Stomach smooth muscle (tissue), 2 donors: ENCODE measurements around the gene CHADL.

Source experiments
- H3K27ac ChIP-seq: one replicate; pipeline ENCODE4 v1.7.0; 2013; ENCODE audit warnings: mild to moderate bottlenecking, low read length, inconsistent platforms
- H3K27me3 ChIP-seq, 2 donors: one replicate each; pipeline ENCODE4 v1.7.0; 2013; ENCODE audit warnings: low read length in 2 of 2; ENCODE audit not compliant: insufficient read depth in 2 of 2, control insufficient read depth in 1 of 2
- H3K36me3 ChIP-seq, 2 donors: one replicate each; pipeline ENCODE4 v1.7.0; 2013; ENCODE audit warnings: low read length in 2 of 2; ENCODE audit not compliant: control insufficient read depth in 2 of 2, insufficient read depth in 2 of 2
- H3K4me1 ChIP-seq: one replicate; pipeline ENCODE4 v1.7.0; 2013; ENCODE audit warnings: low read length; ENCODE audit not compliant: control insufficient read depth, insufficient read depth
- H3K4me3 ChIP-seq, 2 donors: one replicate each; pipeline ENCODE4 v1.7.0; 2013; ENCODE audit warnings: low read length in 2 of 2
- H3K9ac ChIP-seq, 2 donors: one replicate each; pipeline ENCODE4 v1.7.0; 2013; ENCODE audit warnings: low read length in 2 of 2, mild to moderate bottlenecking in 1 of 2
- H3K9me3 ChIP-seq, 2 donors: one replicate each; pipeline ENCODE4 v1.7.0; 2013; ENCODE audit warnings: low read length in 2 of 2; ENCODE audit not compliant: control insufficient read depth in 2 of 2
- donor health status: healthy.
- donor health status: Pancreatic carcinoma.

CHADL gene

GRCh38 chr22:41256254-41257253, 15.8 kb upstream of the CHADL start:
- H3K9me3 ChIP-seq = no peaks in the 10 kb centered on the region
- peaks cover 6% of the 10 kb centered on the region for H3K4me1 ChIP-seq
- no peaks in the 10 kb centered on the region for H3K27me3 ChIP-seq
- H3K27ac ChIP-seq = no peak overlapping the region
- peaks cover 33 to 53% of the 10 kb centered on the region in 2 donors for H3K36me3 ChIP-seq
- no peak overlapping the region for H3K9ac ChIP-seq
- H3K4me3 ChIP-seq = no peak overlapping the region

GRCh38 chr22:41254230-41254629, 13.5 kb upstream of the CHADL start:
- Histone ChIP-seq H3K4me3 (no peak overlapping the region), H3K9me3 (no peaks in the 10 kb centered on the region), H3K27ac (no peak overlapping the region), H3K9ac (no peak overlapping the region), H3K4me1 (peaks cover 6% of the 10 kb centered on the region), H3K36me3 (peaks cover 38 to 53% of the 10 kb centered on the region in 2 donors), H3K27me3 (no peaks in the 10 kb centered on the region)

- no peaks in the 10 kb centered on the region for H3K27me3 ChIP-seq
- H3K9me3 ChIP-seq = no peaks in the 10 kb centered on the region
- H3K36me3 ChIP-seq = peaks cover 34 to 52% of the 10 kb centered on the region in 2 donors
- peaks cover 6% of the 10 kb centered on the region for H3K4me1 ChIP-seq
- no peak overlapping the region for H3K4me3 ChIP-seq
- no peak overlapping the region for H3K9ac ChIP-seq
- H3K27ac ChIP-seq = no peak overlapping the region
Measured at GRCh38 chr22:41252365-41252764, 11.6 kb upstream of the CHADL start.

- no peak overlapping the region for H3K27ac ChIP-seq
- peaks cover 26 to 43% of the 10 kb centered on the region in 2 donors for H3K36me3 ChIP-seq
- H3K27me3 ChIP-seq = no peaks in the 10 kb centered on the region
- peaks cover 3% of the 10 kb centered on the region for H3K4me1 ChIP-seq
- no peaks in the 10 kb centered on the region for H3K9me3 ChIP-seq
- H3K9ac ChIP-seq = no peak overlapping the region
- no peak overlapping the region for H3K4me3 ChIP-seq
Measured at GRCh38 chr22:41250127-41250526, 9.4 kb upstream of the CHADL start.

GRCh38 chr22:41249442-41249841, 8.7 kb upstream of the CHADL start:
- H3K27ac ChIP-seq = no peak overlapping the region

GRCh38 chr22:41248758-41249157, 8.0 kb upstream of the CHADL start:
- peaks cover 9% of the 10 kb centered on the region for H3K4me1 ChIP-seq
- no peak overlapping the region for H3K9ac ChIP-seq
- H3K27ac ChIP-seq = no peak overlapping the region
- no peaks in the 10 kb centered on the region for H3K9me3 ChIP-seq
- H3K27me3 ChIP-seq = no peaks in the 10 kb centered on the region
- H3K4me3 ChIP-seq = no peak overlapping the region
- H3K36me3 ChIP-seq = peaks cover 26 to 38% of the 10 kb centered on the region in 2 donors

More at GRCh38 chr22:41249442-41249841, 8.7 kb upstream of the CHADL start:
- Histone ChIP-seq H3K36me3 (peaks cover 26 to 41% of the 10 kb centered on the region in 2 donors), H3K9me3 (no peaks in the 10 kb centered on the region), H3K9ac (no peak overlapping the region), H3K4me1 (peaks cover 9% of the 10 kb centered on the region), H3K27me3 (no peaks in the 10 kb centered on the region), H3K4me3 (no peak overlapping the region)

- Histone ChIP-seq H3K4me1 (peaks cover 9% of the 10 kb centered on the region), H3K36me3 (peaks cover 24 to 35% of the 10 kb centered on the region in 2 donors), H3K9me3 (no peaks in the 10 kb centered on the region), H3K27ac (no peak overlapping the region), H3K27me3 (no peaks in the 10 kb centered on the region), H3K4me3 (no peak overlapping the region), H3K9ac (no peak overlapping the region)
Measured at GRCh38 chr22:41248314-41248713, 7.6 kb upstream of the CHADL start.

- Histone ChIP-seq H3K4me3 (no peak overlapping the region), H3K9me3 (no peaks in the 10 kb centered on the region), H3K36me3 (peaks cover 19 to 34% of the 10 kb centered on the region in 2 donors), H3K27ac (no peak overlapping the region), H3K27me3 (no peaks in the 10 kb centered on the region), H3K9ac (no peak overlapping the region), H3K4me1 (peaks cover 9% of the 10 kb centered on the region)
Measured at GRCh38 chr22:41247703-41248102, 7.0 kb upstream of the CHADL start.

GRCh38 chr22:41245917-41246499, 5.3 kb upstream of the CHADL start:
- H3K36me3 ChIP-seq = peaks cover 15 to 27% of the 10 kb centered on the region in 2 donors
- H3K27me3 ChIP-seq = no peaks in the 10 kb centered on the region
- H3K27ac ChIP-seq = no peak overlapping the region
- no peak overlapping the region for H3K4me3 ChIP-seq
- no peaks in the 10 kb centered on the region for H3K9me3 ChIP-seq
- H3K4me1 ChIP-seq = peaks cover 9% of the 10 kb centered on the region
- no peak overlapping the region for H3K9ac ChIP-seq

- no peak overlapping the region for H3K27ac ChIP-seq
Measured at GRCh38 chr22:41243361-41243760, 2.6 kb upstream of the CHADL start.

More at GRCh38 chr22:41243361-41243760, 2.6 kb upstream of the CHADL start:
- no peak overlapping the region for H3K9ac ChIP-seq
- H3K27me3 ChIP-seq = no peaks in the 10 kb centered on the region
- H3K4me1 ChIP-seq = peaks cover 9% of the 10 kb centered on the region
- peaks cover 0 to 8% of the 10 kb centered on the region in 2 donors for H3K36me3 ChIP-seq
- H3K4me3 ChIP-seq = no peak overlapping the region
- H3K9me3 ChIP-seq = no peaks in the 10 kb centered on the region
